ENCODE measurements around the gene PGM3.

Gene PGM3

GRCh38 chr6:83192871-83193746, at the start of gene PGM3, which contains the start of gene RWDD2A:
TSS of gene PGM3 (minus strand) at chr6:83193265. CDS start at chr6:83191012, 2,253 bp downstream.
TSS of gene RWDD2A (plus strand) at chr6:83193357. CDS start at chr6:83194452, 1,095 bp downstream.
- TF ChIP-seq, protein P1, sequence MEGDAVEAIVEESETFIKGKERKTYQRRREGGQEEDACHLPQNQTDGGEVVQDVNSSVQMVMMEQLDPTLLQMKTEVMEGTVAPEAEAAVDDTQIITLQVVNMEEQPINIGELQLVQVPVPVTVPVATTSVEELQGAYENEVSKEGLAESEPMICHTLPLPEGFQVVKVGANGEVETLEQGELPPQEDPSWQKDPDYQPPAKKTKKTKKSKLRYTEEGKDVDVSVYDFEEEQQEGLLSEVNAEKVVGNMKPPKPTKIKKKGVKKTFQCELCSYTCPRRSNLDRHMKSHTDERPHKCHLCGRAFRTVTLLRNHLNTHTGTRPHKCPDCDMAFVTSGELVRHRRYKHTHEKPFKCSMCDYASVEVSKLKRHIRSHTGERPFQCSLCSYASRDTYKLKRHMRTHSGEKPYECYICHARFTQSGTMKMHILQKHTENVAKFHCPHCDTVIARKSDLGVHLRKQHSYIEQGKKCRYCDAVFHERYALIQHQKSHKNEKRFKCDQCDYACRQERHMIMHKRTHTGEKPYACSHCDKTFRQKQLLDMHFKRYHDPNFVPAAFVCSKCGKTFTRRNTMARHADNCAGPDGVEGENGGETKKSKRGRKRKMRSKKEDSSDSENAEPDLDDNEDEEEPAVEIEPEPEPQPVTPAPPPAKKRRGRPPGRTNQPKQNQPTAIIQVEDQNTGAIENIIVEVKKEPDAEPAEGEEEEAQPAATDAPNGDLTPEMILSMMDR (IDR thresholded peaks at IDR 0.05): no peak
- TF ChIP-seq ZFX (IDR thresholded peaks at IDR 0.05; ENCODE audit: borderline replicate concordance): no peak
- peak within 1 kb of the TSS; percentile 91 for H3K27ac ChIP-seq

DNA sequence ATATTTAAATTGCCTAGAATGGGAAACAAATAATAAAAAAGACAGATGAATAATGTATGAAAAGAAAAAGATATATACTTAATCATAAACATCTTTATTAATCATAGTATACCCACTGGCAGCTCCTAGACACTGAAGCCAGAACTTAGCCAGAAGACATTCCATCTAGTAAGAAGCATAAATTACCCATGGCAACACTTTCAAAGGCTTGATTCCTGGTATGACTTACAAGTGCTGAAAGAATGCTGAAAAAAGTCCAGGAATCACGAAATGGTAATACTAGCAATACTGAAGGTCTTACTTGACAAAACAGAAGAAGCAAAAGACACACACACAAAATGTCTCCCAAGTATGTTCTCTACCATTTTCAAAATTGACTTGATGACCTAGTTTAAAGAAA, 38.1 kb upstream of the PGM3 start:
- TF ChIP-seq ZFX (IDR thresholded peaks at IDR 0.05; ENCODE audit: borderline replicate concordance): no peak
- TF ChIP-seq, protein P1 (IDR thresholded peaks at IDR 0.05): no peak
- H3K27ac ChIP-seq: no peak overlapping the region

- TF ChIP-seq, protein P1 (IDR thresholded peaks at IDR 0.05): no peak
- no peak for TF ChIP-seq ZFX (IDR thresholded peaks at IDR 0.05; ENCODE audit: borderline replicate concordance)
- no peak overlapping the region for H3K27ac ChIP-seq
Measured at GRCh38 chr6:83226517-83226916, 33.5 kb upstream of the PGM3 start.

DNA sequence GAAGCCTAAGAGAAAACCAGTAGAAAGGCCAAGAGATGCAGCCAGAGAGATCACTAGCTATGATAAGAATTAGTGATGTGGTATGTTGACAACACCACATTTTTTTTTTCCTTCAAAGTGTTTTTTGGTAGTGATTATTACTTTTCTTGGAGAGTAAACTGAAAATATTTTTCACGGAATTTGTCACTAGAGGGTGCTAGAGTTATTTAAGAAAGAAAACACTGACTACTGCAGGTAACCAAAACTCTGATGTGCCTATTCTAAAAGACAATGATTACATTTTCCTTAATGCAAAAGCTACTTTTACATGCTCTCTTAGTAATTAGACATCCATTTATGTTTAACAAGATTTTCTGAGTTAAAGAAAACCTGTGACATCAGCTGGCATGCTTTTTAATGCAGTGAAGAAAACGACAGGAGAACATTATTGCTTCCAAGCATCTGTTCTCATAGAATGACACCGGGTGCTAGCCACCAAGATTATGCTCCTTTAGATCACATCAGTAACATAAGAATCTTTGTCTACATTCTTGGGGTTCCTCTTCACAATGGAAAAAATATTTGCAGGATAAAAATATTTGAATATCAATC, 28.9 kb upstream of the PGM3 start:
- no peak for TF ChIP-seq ZFX (IDR thresholded peaks at IDR 0.05; ENCODE audit: borderline replicate concordance)
- TF ChIP-seq, protein P1 (IDR thresholded peaks at IDR 0.05): peak; percentile 78
- H3K27ac ChIP-seq: no peak overlapping the region

DNA sequence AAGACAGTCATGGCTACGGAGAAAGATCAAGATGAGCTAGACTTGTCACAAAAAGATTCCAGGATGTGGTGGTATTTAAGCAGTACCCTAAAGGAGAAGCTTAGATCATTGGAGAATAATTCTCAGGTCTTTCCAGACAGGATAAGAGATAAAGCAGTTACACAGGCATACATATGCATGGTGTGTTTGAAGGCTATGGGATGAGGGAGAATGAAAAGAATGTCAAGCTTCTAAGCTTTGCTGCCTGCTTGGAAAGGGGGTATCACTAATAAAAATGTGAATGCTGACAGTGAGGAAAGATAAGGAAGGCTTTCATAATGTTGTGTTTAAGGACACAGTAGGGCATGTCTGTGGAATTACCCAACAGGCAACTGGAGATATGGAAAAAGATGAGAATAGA, 28.2 kb upstream of the PGM3 start:
- TF ChIP-seq, protein P1 (IDR thresholded peaks at IDR 0.05): no peak
- TF ChIP-seq ZFX (IDR thresholded peaks at IDR 0.05; ENCODE audit: borderline replicate concordance): no peak
- no peak overlapping the region for H3K27ac ChIP-seq

GRCh38 chr6:83220121-83220520, 27.1 kb upstream of the PGM3 start:
- TF ChIP-seq, protein P1 (IDR thresholded peaks at IDR 0.05): no peak
- no peak for TF ChIP-seq ZFX (IDR thresholded peaks at IDR 0.05; ENCODE audit: borderline replicate concordance)
- no peak overlapping the region for H3K27ac ChIP-seq

DNA sequence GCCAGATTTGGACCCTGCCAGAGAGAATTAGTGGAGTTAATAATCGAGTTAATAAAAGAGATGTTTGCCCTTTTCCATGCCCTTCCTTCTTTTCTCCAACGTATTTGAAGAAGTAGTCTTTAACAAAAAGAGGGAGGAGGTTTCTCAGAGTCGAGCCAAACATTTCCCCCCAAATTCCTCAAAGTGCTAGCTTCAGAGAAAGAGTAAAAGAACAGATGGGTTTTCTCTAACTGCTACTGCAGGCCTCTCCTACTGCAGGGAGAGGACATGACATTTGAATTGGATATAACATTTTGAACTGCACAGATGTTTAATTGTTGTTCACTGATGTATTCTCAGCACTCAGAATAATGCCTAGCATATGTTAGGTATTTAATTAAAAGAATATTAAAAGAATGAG, 25.6 kb upstream of the PGM3 start:
- TF ChIP-seq ZFX (IDR thresholded peaks at IDR 0.05; ENCODE audit: borderline replicate concordance): no peak
- TF ChIP-seq, protein P1 (IDR thresholded peaks at IDR 0.05): no peak
- no peak overlapping the region for H3K27ac ChIP-seq

All from 22Rv1 (cell line).